GM23248 (cell line): Measurements from ENCODE around the gene TRAPPC5. TPM values are rescaled to one million over a fixed set of nuclear protein-coding genes. Genes with fewer than 3 reads are reported as not detected.

Experiments used
- DNase-seq: peaks from one replicate; pipeline ENCODE4 v3.0.0-alpha.2; 2015
- H2AFZ ChIP-seq: fragments of 200-600 bp; sonication (generic); 2 replicates; pipeline ENCODE4 v1.6.1; 2016; ENCODE audit warnings: antibody characterized with exemption
- H3F3A ChIP-seq: fragments of 200-600 bp; sonication (generic); 2 replicates; pipeline ENCODE4 v1.6.1; 2016; ENCODE audit warnings: mild to moderate bottlenecking, antibody characterized with exemption, mixed run types; ENCODE audit not compliant: insufficient read depth
- H3K27ac ChIP-seq: fragments of 200-600 bp; sonication (generic); 2 replicates; pipeline ENCODE4 v1.5.1; 2016; ENCODE audit warnings: mild to moderate bottlenecking
- H3K27me3 ChIP-seq: fragments of 200-600 bp; sonication (generic); replicated peaks from 2 replicates; pipeline ENCODE4 v1.6.1; 2016; ENCODE audit warnings: mild to moderate bottlenecking; ENCODE audit not compliant: insufficient read depth
- H3K36me3 ChIP-seq: fragments of 200-600 bp; sonication (generic); 2 replicates; pipeline ENCODE4 v1.6.1; 2016; ENCODE audit warnings: low read depth, mild to moderate bottlenecking
- H3K4me1 ChIP-seq: fragments of 200-600 bp; sonication (generic); 2 replicates; pipeline ENCODE4 v1.6.1; 2016; ENCODE audit warnings: mild to moderate bottlenecking; ENCODE audit not compliant: insufficient read depth
- H3K4me2 ChIP-seq: fragments of 200-600 bp; sonication (generic); one replicate; pipeline ENCODE4 v1.6.1; 2016; ENCODE audit warnings: mild to moderate bottlenecking; ENCODE audit not compliant: unreplicated experiment
- H3K4me3 ChIP-seq: fragments of 200-600 bp; sonication (generic); 2 replicates; pipeline ENCODE4 v1.5.1; 2016; ENCODE audit warnings: mild to moderate bottlenecking
- H3K79me2 ChIP-seq: fragments of 200-600 bp; sonication (generic); 2 replicates; pipeline ENCODE4 v1.6.1; 2016; ENCODE audit warnings: mild to moderate bottlenecking; ENCODE audit not compliant: insufficient read depth
- H3K9ac ChIP-seq: fragments of 200-600 bp; sonication (generic); 2 replicates; pipeline ENCODE4 v1.6.1; 2016; ENCODE audit warnings: mild to moderate bottlenecking
- H3K9me2 ChIP-seq: fragments of 200-600 bp; sonication (generic); 2 replicates; pipeline ENCODE4 v1.6.1; 2016; ENCODE audit warnings: mixed run types, mild to moderate bottlenecking, moderate library complexity; ENCODE audit not compliant: insufficient read depth
- H3K9me3 ChIP-seq: fragments of 200-600 bp; sonication (generic); one replicate; pipeline ENCODE4 v1.6.1; 2017; ENCODE audit warnings: low read depth
- H4K20me1 ChIP-seq: fragments of 200-600 bp; sonication (generic); 2 replicates; pipeline ENCODE4 v1.6.0; 2016; ENCODE audit not compliant: insufficient read depth
- EZH2 ChIP-seq: fragments of 200-600 bp; sonication (generic); IDR thresholded peaks from 2 replicates; pipeline ENCODE4 v1.6.1; 2018; ENCODE audit warnings: antibody characterized with exemption, mild to moderate bottlenecking; ENCODE audit not compliant: insufficient read depth, poor library complexity, severe bottlenecking
- EZH2phosphoT487 ChIP-seq: fragments of 200-600 bp; sonication (generic); IDR thresholded peaks from 2 replicates; pipeline ENCODE4 v1.6.1; 2018; ENCODE audit warnings: antibody characterized with exemption, moderate library complexity, mild to moderate bottlenecking, low read depth; ENCODE audit not compliant: insufficient read depth
- WGBS, 2 experiments: methylation state at CpG; one replicate each; pipeline ENCODE4 v1.1.6; 2015 to 2017; ENCODE audit warnings: low lambda C conversion rate in 2 of 2, low coverage in 1 of 2; ENCODE audit errors: missing lambda C conversion rate in 2 of 2; 5-methylcytosine and 5-hydroxymethylcytosine counted together
- in situ Hi-C: fragments of 300-500 bp; cut with MboI; formaldehyde crosslinking; loops from 2 replicates; pipeline ENCODE4 v1.15.0; 2020
- polyA plus RNA-seq: library from polyadenylated mRNA; unstranded; fragments of >200 nt; fragmentation: Nextera tagmentation; extraction: Ambion mirVana; gene quantifications from 2 replicates; pipeline ENCODE4 v1.2.1, GENCODE V29; 2016
- total RNA-seq: library from RNA; depleted of rRNA; stranded (reverse); fragments of >200 nt; shearing (Covaris generic); gene quantifications from 2 replicates; pipeline ENCODE4 v1.2.3, GENCODE V29; 2014

The TRAPPC5 gene
- total and polyA plus RNA-seq, 2 experiments from 2014 or later, result 68.1 to 207 TPM

- in situ Hi-C loops, result no loop called here
- Histone ChIP-seq H4K20me1 (no peaks in the 10 kb centered on the region), H3K4me2 (no peak overlapping the region), H3K27ac (no peak overlapping the region), H3K9ac (no peak overlapping the region), H3K27me3 (no peaks in the 10 kb centered on the region), H3K9me3 (no peaks in the 10 kb centered on the region), H3F3A (no peaks in the 10 kb centered on the region), H3K4me3 (no peak overlapping the region), H2AFZ (no peak overlapping the region), H3K36me3 (no peaks in the 10 kb centered on the region), H3K79me2 (no peaks in the 10 kb centered on the region), H3K9me2 (no peaks in the 10 kb centered on the region), H3K4me1 (no peaks in the 10 kb centered on the region)
- 74 to 78% methylated on average over 14 of the region's 14 CpGs for WGBS, 2 experiments
- no peak for DNase-seq
- TF ChIP-seq EZH2phosphoT487, result no peak
- no peak for TF ChIP-seq EZH2
Observed at GRCh38 chr19:7645163-7645562, 35.5 kb upstream of the TRAPPC5 start.

GRCh38 chr19:7645656-7646425, 34.8 kb upstream of the TRAPPC5 start:
- Histone ChIP-seq H3K9me3 (no peaks in the 10 kb centered on the region), H3K9me2 (no peaks in the 10 kb centered on the region), H3K27me3 (peaks cover 4% of the 10 kb centered on the region; the same call in 1 of the 2 replicates), H3K4me2 (no peak overlapping the region), H3K9ac (no peak overlapping the region), H3K4me3 (no peak overlapping the region), H3K27ac (no peak overlapping the region), H3K4me1 (no peaks in the 10 kb centered on the region), H3K36me3 (no peaks in the 10 kb centered on the region), H3K79me2 (no peaks in the 10 kb centered on the region), H2AFZ (no peak overlapping the region), H3F3A (no peaks in the 10 kb centered on the region), H4K20me1 (no peaks in the 10 kb centered on the region)
- 48 to 49% methylated on average over 16 to 20 of the region's 20 CpGs for WGBS, 2 experiments
- no peak for DNase-seq
- in situ Hi-C loops, result no loop called here
- TF ChIP-seq EZH2 (no peak), EZH2phosphoT487 (no peak)

DNA sequence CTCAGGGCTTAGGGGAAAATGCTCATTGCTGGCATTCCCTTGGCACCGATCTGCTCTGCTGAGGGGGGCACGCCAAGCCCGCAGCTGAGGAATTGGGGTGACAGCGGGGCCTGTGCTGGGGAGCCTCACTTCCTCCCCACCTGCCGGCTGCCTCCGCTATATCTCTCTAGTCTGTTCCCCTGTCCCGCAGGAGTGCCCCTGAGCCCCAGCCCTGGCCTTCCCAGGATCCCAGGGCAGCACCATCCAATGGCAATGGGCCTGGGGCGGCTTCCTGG, 34.3 kb upstream of the TRAPPC5 start:
- DNase-seq, result no peak
- Histone ChIP-seq H3K4me2 (no peak overlapping the region), H3K36me3 (no peaks in the 10 kb centered on the region), H3F3A (no peaks in the 10 kb centered on the region), H3K4me3 (no peak overlapping the region), H4K20me1 (no peaks in the 10 kb centered on the region), H2AFZ (no peak overlapping the region), H3K9me3 (no peaks in the 10 kb centered on the region), H3K79me2 (no peaks in the 10 kb centered on the region), H3K9ac (no peak overlapping the region), H3K27me3 (peaks cover 6% of the 10 kb centered on the region; the same call in 1 of the 2 replicates), H3K4me1 (no peaks in the 10 kb centered on the region), H3K9me2 (no peaks in the 10 kb centered on the region), H3K27ac (no peak overlapping the region)
- in situ Hi-C loops, result no loop called here
- no peak for TF ChIP-seq EZH2
- no peak for TF ChIP-seq EZH2phosphoT487
- 62 to 65% methylated on average over 8 of the region's 8 CpGs for WGBS, 2 experiments

DNA sequence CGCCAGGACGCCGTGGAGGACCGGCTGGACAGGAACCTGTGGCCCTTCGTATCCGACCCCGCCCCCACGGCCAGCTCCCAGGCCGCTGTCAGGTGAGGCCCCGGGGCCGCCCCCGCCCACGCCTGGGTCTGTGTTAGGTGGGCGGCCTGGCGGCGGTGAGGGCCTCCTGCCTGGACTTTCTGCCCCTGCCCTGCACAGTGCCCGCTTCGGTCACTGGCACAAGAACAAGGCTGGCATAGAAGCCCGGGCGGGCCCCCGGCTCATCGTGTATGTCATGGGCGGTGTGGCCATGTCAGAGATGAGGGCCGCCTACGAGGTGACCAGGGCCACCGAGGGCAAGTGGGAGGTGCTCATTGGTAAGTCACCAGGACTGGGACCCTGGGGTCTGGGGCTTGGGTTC, 33.5 kb upstream of the TRAPPC5 start:
- H3K4me2 ChIP-seq, result no peak overlapping the region
- H2AFZ ChIP-seq, result no peak overlapping the region
- H3K9ac ChIP-seq, result no peak overlapping the region
- no peaks in the 10 kb centered on the region for H3K79me2 ChIP-seq
- no peaks in the 10 kb centered on the region for H3K9me3 ChIP-seq
- no peaks in the 10 kb centered on the region for H4K20me1 ChIP-seq
- no peaks in the 10 kb centered on the region for H3K4me1 ChIP-seq
- no peaks in the 10 kb centered on the region for H3K9me2 ChIP-seq
- no peak for DNase-seq
- peaks cover 6% of the 10 kb centered on the region; the same call in 1 of the 2 replicates for H3K27me3 ChIP-seq
- TF ChIP-seq EZH2, result no peak
- no peak for TF ChIP-seq EZH2phosphoT487
- 79 to 85% methylated on average over 20 to 26 of the region's 26 CpGs for whole genome bisulfite sequencing, 2 experiments
- no peak overlapping the region for H3K27ac ChIP-seq
- no peak overlapping the region for H3K4me3 ChIP-seq
- no peaks in the 10 kb centered on the region for H3F3A ChIP-seq
- H3K36me3 ChIP-seq, result no peaks in the 10 kb centered on the region
- in situ Hi-C loops, result no loop called here
